ENCODE results near the gene XAF1.

- TF ChIP-seq, protein P1, sequence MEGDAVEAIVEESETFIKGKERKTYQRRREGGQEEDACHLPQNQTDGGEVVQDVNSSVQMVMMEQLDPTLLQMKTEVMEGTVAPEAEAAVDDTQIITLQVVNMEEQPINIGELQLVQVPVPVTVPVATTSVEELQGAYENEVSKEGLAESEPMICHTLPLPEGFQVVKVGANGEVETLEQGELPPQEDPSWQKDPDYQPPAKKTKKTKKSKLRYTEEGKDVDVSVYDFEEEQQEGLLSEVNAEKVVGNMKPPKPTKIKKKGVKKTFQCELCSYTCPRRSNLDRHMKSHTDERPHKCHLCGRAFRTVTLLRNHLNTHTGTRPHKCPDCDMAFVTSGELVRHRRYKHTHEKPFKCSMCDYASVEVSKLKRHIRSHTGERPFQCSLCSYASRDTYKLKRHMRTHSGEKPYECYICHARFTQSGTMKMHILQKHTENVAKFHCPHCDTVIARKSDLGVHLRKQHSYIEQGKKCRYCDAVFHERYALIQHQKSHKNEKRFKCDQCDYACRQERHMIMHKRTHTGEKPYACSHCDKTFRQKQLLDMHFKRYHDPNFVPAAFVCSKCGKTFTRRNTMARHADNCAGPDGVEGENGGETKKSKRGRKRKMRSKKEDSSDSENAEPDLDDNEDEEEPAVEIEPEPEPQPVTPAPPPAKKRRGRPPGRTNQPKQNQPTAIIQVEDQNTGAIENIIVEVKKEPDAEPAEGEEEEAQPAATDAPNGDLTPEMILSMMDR (IDR thresholded peaks at IDR 0.05 in 4 of 5, conservative IDR thresholded peaks at IDR 0.05 in 1 of 5) = no peak
- no peak for TF ChIP-seq POLR2A (IDR thresholded peaks at IDR 0.05)
Observed at GRCh38 chr17:6712854-6713129, 43.1 kb upstream of the XAF1 start.

All from gastrocnemius medialis (tissue), 4 donors.